HL-60 (cell line): Measurements from ENCODE around the gene PLCB1.

Source experiments
- DNase-seq, 2 experiments: peaks; one replicate each; pipeline ENCODE4 v3.0.0-alpha.2; 2010 to 2020; ENCODE audit warnings: low read depth in 1 of 2, low spot score in 1 of 2
- H3K27ac ChIP-seq: fragments of 250-450 bp; sonication (Bioruptor Pico); replicated peaks from 2 replicates; pipeline ENCODE4 v1.5.1; 2020; ENCODE audit warnings: mild to moderate bottlenecking, moderate library complexity
- H3K27me3 ChIP-seq: fragments of 250-450 bp; sonication (Bioruptor Pico); 2 replicates; pipeline ENCODE4 v1.5.1; 2021; ENCODE audit warnings: mild to moderate bottlenecking, moderate library complexity; ENCODE audit not compliant: insufficient read depth, poor library complexity, severe bottlenecking
- H3K4me3 ChIP-seq: replicated peaks from 2 replicates; pipeline ENCODE4 v1.5.1; 2011; ENCODE audit warnings: mild to moderate bottlenecking, control low read depth, low read length; ENCODE audit not compliant: insufficient read depth
- CTCF ChIP-seq: IDR thresholded peaks from one replicate; pipeline ENCODE4 v1.5.1; 2011; ENCODE audit warnings: low read length, control low read depth, inconsistent platforms; ENCODE audit not compliant: insufficient read depth
- GABPA ChIP-seq: IDR thresholded peaks from 2 replicates; pipeline ENCODE4 v1.6.1; 2012; ENCODE audit warnings: low read depth
- POLR2AphosphoS5 ChIP-seq: IDR thresholded peaks from 2 replicates; pipeline ENCODE4 v1.6.1; 2012; ENCODE audit warnings: low read depth
- SPI1 ChIP-seq: IDR thresholded peaks from 2 replicates; pipeline ENCODE4 v1.6.1; 2012; ENCODE audit warnings: low read depth, mild to moderate bottlenecking, borderline replicate concordance
- TF ChIP-seq, protein P1 (sequence below): IDR thresholded peaks from 2 replicates; pipeline ENCODE4 v1.6.1; 2012; ENCODE audit warnings: low read depth; ENCODE audit not compliant: insufficient replicate concordance

Gene PLCB1

DNA sequence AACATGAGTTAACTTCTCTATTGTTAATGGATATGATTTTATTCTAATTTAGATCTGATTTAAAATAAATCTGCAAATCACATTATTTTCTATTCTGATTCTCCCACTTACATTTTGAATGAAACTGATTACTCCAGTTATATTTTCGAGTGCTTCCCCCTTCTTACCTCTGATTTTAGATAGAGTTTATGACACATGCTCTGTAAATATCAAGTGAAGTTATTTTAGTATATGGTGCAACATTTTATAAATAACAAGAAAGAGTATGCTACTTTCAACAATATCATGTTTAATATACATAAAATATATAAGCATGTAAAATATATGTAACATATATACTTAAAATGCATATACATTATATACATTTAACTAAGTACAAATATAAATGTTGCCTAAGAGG lies 38.9 kb downstream of the PLCB1 start:
- no peak for DNase-seq
- Histone ChIP-seq H3K4me3 (no peak overlapping the region), H3K27me3 (no peaks in the 10 kb centered on the region), H3K27ac (no peak overlapping the region)
- TF ChIP-seq GABPA (no peak), SPI1 (no peak), POLR2AphosphoS5 (no peak), CTCF (no peak)
- TF ChIP-seq, protein P1, sequence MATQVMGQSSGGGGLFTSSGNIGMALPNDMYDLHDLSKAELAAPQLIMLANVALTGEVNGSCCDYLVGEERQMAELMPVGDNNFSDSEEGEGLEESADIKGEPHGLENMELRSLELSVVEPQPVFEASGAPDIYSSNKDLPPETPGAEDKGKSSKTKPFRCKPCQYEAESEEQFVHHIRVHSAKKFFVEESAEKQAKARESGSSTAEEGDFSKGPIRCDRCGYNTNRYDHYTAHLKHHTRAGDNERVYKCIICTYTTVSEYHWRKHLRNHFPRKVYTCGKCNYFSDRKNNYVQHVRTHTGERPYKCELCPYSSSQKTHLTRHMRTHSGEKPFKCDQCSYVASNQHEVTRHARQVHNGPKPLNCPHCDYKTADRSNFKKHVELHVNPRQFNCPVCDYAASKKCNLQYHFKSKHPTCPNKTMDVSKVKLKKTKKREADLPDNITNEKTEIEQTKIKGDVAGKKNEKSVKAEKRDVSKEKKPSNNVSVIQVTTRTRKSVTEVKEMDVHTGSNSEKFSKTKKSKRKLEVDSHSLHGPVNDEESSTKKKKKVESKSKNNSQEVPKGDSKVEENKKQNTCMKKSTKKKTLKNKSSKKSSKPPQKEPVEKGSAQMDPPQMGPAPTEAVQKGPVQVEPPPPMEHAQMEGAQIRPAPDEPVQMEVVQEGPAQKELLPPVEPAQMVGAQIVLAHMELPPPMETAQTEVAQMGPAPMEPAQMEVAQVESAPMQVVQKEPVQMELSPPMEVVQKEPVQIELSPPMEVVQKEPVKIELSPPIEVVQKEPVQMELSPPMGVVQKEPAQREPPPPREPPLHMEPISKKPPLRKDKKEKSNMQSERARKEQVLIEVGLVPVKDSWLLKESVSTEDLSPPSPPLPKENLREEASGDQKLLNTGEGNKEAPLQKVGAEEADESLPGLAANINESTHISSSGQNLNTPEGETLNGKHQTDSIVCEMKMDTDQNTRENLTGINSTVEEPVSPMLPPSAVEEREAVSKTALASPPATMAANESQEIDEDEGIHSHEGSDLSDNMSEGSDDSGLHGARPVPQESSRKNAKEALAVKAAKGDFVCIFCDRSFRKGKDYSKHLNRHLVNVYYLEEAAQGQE: no peak

- Histone ChIP-seq H3K27ac (no peak overlapping the region), H3K4me3 (no peak overlapping the region), H3K27me3 (no peaks in the 10 kb centered on the region)
- TF ChIP-seq GABPA (no peak), SPI1 (no peak), POLR2AphosphoS5 (no peak), CTCF (no peak)
- TF ChIP-seq, protein P1: no peak
- no peak for DNase-seq
Measured at GRCh38 chr20:8172191-8172590, 40.1 kb downstream of the PLCB1 start.

- H3K4me3 ChIP-seq: no peak overlapping the region
- H3K27ac ChIP-seq: no peak overlapping the region
- no peaks in the 10 kb centered on the region for H3K27me3 ChIP-seq
- no peak for DNase-seq
- TF ChIP-seq, protein P1: no peak
- TF ChIP-seq CTCF (no peak), POLR2AphosphoS5 (no peak), GABPA (no peak), SPI1 (no peak)
Measured at GRCh38 chr20:8175741-8176675, 43.9 kb downstream of the PLCB1 start.
